ENCODE measurements around the gene SORT1. TPM values are rescaled to one million over a fixed set of nuclear protein-coding genes. Genes with fewer than 3 reads are reported as not detected.
"Not testable (repeated sequence)": the region's sequence is repeated elsewhere in the genome, so short reads cannot be mapped to it uniquely, and the experiment has no call there.

The SORT1 gene
- total and polyA plus RNA-seq, 2 of the 8 experiments (the other 6 are each of a cell fraction or from before 2014, with no cell fraction given) = 18.7 to 69.6 TPM

- H2BK20ac ChIP-seq (ENCODE audit: low read length); H3K18ac ChIP-seq (ENCODE audit: extremely low read depth, low read length); POLR2A ChIA-PET (ENCODE audit: partially characterized antibody); DNase-seq (ENCODE audit: low read depth in 1 of 2, low spot score in 2 of 2); H3K14ac ChIP-seq (ENCODE audit: insufficient read length); H3K4me1 ChIP-seq (replicated peaks in 1 of 4; ENCODE audit: control insufficient read depth in 3 of 4, insufficient read depth in 4 of 4, low read length in 3 of 4); H4K8ac ChIP-seq (ENCODE audit: extremely low read depth, insufficient read depth, low read length); H3K4me2 ChIP-seq (ENCODE audit: insufficient read depth in 1 of 2, low read depth in 2 of 2, low read length in 2 of 2); H2BK15ac ChIP-seq (ENCODE audit: low read length); H3K4me3 ChIP-seq (ENCODE audit: extremely low read depth in 1 of 4, insufficient read depth in 2 of 4, low read depth in 3 of 4, low read length in 4 of 4); H4K20me1 ChIP-seq (replicated peaks in 1 of 2; ENCODE audit: control insufficient read depth in 1 of 2, insufficient read depth in 2 of 2, low read length in 2 of 2); H2AFZ ChIP-seq (ENCODE audit: low read length); H3K4ac ChIP-seq (replicated peaks; ENCODE audit: insufficient read length, low read depth, low read length); H3K23ac ChIP-seq (ENCODE audit: insufficient read length); H2BK120ac ChIP-seq (replicated peaks; ENCODE audit: low read depth, low read length); H3K79me2 ChIP-seq (ENCODE audit: control insufficient read depth in 1 of 2, insufficient read depth in 2 of 2, low read length in 2 of 2); H4K91ac ChIP-seq (replicated peaks; ENCODE audit: insufficient read length, low read length); H2BK5ac ChIP-seq (ENCODE audit: low read depth, low read length); H3K27ac ChIP-seq (ENCODE audit: low read depth, low read length); H3K56ac ChIP-seq (replicated peaks; ENCODE audit: insufficient read length, low read depth, low read length); H3K27me3 ChIP-seq (replicated peaks in 1 of 4; ENCODE audit: control insufficient read depth in 3 of 4, extremely low read depth in 1 of 4, insufficient read depth in 3 of 4, low read length in 3 of 4); H3K23me2 ChIP-seq (ENCODE audit: low read depth, low read length); H3K79me1 ChIP-seq (ENCODE audit: low read depth, low read length); FAIRE-seq; H2BK12ac ChIP-seq (ENCODE audit: low read depth, low read length); H3K9me3 ChIP-seq (ENCODE audit: insufficient read depth in 2 of 2, low read depth in 1 of 2, low read length in 1 of 2); H3K36me3 ChIP-seq (ENCODE audit: control insufficient read depth in 2 of 4, insufficient read depth in 4 of 4, low read length in 3 of 4); H4K5ac ChIP-seq (ENCODE audit: insufficient read length, low read depth, low read length); H2AK5ac ChIP-seq (ENCODE audit: low read depth, low read length); CTCF ChIA-PET (ENCODE audit: partially characterized antibody); H3K9ac ChIP-seq (replicated peaks in 1 of 4; ENCODE audit: extremely low read depth in 1 of 4, low read depth in 3 of 4, low read length in 3 of 4): not testable (repeated sequence)
- 81% methylated on average over 10 of the region's 11 CpGs; no CpG with 5 or more reads in 1 of the 2 experiments for WGBS, 2 experiments (ENCODE audit: extremely low coverage in 1 of 2, insufficient coverage in 1 of 2, insufficient read length in 1 of 2, insufficient replicate concordance in 2 of 2, low coverage in 1 of 2, low lambda C conversion rate in 2 of 2, missing lambda C conversion rate in 1 of 2)
Measured at GRCh38 chr1:109445949-109446695, 48.4 kb upstream of the SORT1 start.
